ENCODE measurements around the gene LYZL4. TPM values are rescaled to one million over a fixed set of nuclear protein-coding genes. Genes with fewer than 3 reads are reported as not detected.

Gene LYZL4
- total and polyA plus RNA-seq, 2 of the 13 experiments (the other 11 are each of a cell fraction or from before 2014, with no cell fraction given) = not detected

GRCh38 chr3:42443819-42444436 lies 33.5 kb upstream of the LYZL4 start (continued):
- TF ChIP-seq ZBTB40 (IDR thresholded peaks at IDR 0.05) = no peak
- TF ChIP-seq ZBTB40 (CRISPR knock-in tag; IDR thresholded peaks at IDR 0.05) = no peak
- no peak for TF ChIP-seq LBX2 (CRISPR knock-in tag; IDR thresholded peaks at IDR 0.05; ENCODE audit: borderline replicate concordance)
- TF ChIP-seq NFYC (CRISPR knock-in tag; IDR thresholded peaks at IDR 0.05) = no peak
- no peak for TF ChIP-seq ZNF260 (CRISPR knock-in tag; IDR thresholded peaks at IDR 0.05; ENCODE audit: borderline replicate concordance, low read depth)
- peak; percentile 66; the same call in 1 of the 2 replicates for TF ChIP-seq KDM3A (CRISPR knock-in tag; IDR thresholded peaks at IDR 0.05; ENCODE audit: low read depth)
- TF ChIP-seq ZNF691 (CRISPR knock-in tag; IDR thresholded peaks at IDR 0.05; ENCODE audit: borderline replicate concordance, low read depth) = 0 out of 2 replicates have a peak, but pooled peaks have one; percentile 61
- no peak for TF ChIP-seq CSRNP2 (CRISPR knock-in tag; conservative IDR thresholded peaks at IDR 0.05; ENCODE audit: low read depth)
- no peak for TF ChIP-seq NFE2L1 (CRISPR knock-in tag; IDR thresholded peaks at IDR 0.05; ENCODE audit: borderline replicate concordance)
- peak; percentile 56; the same call in 1 of the 2 replicates for TF ChIP-seq GATAD2A (CRISPR knock-in tag; IDR thresholded peaks at IDR 0.05)
- TF ChIP-seq ZFP36L1 (CRISPR knock-in tag; IDR thresholded peaks at IDR 0.05) = no peak
- no peak for TF ChIP-seq ZNF556 (CRISPR knock-in tag; IDR thresholded peaks at IDR 0.05; ENCODE audit: borderline replicate concordance)
- peak; percentile 32; the same call in 1 of the 2 replicates for TF ChIP-seq MXD4 (CRISPR knock-in tag; IDR thresholded peaks at IDR 0.05)
- no peak for TF ChIP-seq ZBTB10 (CRISPR knock-in tag; IDR thresholded peaks at IDR 0.05; ENCODE audit: borderline replicate concordance)
- TF ChIP-seq TCF7 (IDR thresholded peaks at IDR 0.05; ENCODE audit: low read depth) = no peak

Data from HepG2 (cell line).